ENCODE measurements around the gene NIPA2.

The NIPA2 gene

DNA sequence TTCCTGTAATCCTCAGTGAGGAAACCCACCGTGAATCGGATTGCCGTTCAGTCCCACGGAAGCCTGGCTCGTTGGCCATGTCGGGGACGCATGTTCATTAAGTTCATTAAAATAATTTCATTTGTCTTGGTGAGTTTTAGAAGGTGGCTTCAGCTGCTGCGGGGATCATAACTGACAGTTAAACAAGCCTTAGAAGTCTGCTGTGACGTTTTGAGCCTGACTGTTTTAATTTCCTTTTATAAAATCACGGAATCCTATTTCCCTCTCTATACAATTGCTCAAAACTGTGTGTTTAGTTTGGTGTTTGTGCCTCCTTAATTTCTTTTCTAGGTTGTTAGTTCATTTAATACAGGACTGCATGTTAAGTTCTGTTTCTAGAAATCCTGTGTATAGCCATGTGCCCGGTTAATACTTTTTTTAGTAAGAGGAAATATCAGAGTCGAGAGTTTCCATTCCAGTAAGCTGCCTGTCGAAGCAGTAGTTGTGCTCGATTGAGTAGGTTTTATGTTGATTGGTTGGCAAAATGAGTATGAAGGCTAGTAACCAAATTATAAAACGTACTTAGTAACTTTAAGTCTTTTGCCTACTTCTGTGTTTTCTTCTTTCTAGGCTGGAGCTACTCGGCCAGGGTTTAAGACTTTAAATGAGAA lies 705 bp downstream of the NIPA2 start:
- peak; percentile 35 for DNase-seq

DNA sequence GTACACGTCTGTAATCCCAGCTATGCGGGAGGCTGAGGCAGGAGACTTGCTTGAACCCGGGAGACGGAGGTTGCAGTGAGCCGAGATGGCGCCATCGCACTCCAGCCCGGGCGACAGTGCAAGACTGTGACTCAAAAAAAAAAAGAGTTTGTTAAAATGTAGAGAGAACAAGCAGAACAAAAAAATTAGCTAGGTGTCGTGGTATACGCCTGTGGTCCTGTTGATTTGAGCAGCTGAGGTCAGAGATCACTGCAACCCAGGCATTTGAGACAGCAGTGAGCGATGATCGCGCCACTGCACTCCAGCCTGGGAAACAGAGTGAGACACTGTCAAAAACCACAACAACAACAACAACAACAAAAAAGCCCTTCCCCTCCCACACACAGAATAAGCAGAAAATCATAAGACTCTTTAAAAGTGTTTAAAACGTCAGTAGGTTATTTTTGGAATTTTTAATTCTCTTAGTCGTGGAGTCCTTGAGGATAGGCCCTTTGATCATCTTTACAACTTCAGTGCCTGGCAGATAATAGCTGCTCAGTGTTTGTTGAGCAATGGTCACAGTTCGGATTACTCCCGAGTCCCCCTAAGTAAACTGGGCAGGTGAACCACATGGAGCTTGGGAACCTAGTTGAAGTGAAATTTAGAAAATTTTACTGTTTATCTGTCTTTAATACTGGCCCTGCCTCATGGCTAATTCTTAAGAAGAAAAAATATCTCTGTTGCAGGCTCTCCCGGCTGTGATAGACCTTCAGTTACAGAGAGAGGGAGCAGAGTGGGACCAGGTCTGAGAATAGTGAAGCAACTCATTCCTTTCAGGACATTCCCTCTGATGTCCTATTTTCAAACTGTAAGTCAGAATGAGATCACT lies 6.2 kb downstream of the NIPA2 start:
- DNase-seq = no peak

- DNase-seq = no peak
Observed at GRCh38 chr15:22845289-22845900, 6.9 kb downstream of the NIPA2 start.

DNA sequence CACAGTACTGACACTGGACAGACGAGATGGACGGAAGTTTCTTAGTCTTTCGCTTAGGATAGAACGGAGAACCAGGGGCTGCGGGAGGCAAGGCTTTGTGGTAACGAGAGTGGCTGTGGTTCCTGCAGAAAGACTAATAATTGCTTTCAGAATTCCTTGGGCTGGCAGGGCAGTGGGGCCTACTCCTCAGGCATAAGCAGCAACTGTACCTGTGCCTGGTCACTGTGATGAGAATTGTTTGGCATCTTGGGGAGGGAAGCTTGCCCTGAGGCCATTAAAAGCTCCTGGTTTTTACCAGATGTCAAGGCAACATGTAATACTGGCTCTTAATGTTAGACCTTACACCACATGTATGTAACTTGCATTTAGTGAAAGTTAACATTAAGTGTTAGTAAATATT lies 7.6 kb downstream of the NIPA2 start:
- no peak for DNase-seq

- DNase-seq = no peak
Observed at GRCh38 chr15:22850055-22850454, 11.6 kb downstream of the NIPA2 start.

GRCh38 chr15:22851513-22851912 lies 13.0 kb downstream of the NIPA2 start:
- no peak for DNase-seq

DNA sequence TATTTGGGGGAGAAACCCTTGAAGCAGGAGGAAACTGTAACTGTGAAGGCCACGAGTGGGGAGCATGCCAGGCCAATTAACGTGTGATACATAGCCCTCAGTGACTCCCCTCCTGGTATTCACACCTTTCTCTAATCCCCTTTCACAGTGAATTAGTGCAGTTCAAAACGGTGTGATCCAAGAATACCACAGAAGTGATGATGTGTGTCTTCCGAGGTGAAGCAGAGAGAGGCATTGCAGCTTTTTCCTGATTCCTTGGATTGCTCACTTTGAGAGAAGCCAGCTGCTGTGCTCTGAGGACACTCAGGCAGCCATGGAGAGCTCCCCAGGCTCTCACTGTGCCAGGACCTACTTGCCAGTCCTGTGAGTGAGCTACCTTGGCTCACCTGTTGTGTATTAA lies 17.3 kb downstream of the NIPA2 start:
- no peak for DNase-seq

GRCh38 chr15:22856659-22857058 lies 18.2 kb downstream of the NIPA2 start:
- no peak for DNase-seq

DNA sequence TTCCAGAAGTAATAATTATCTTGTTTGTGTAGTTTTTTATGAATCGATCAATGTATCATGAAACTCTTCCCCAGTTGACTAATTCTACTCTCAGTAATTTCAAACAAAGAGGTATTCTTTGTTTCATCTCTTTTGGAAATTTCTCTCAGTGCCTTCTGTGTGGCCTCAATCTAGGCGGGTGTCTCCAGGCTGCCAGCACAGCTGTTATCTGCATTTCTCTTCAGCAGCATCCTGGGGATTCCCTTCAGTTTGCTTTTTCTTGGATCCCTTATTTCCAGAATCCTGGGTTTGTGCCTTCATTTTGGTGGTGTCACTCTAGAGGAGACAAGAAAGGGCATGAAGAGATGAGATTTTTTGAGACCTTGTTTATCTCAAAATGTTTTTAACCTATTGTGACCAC lies 22.7 kb downstream of the NIPA2 start:
- DNase-seq = no peak

GRCh38 chr15:22863356-22863755 lies 24.9 kb downstream of the NIPA2 start:
- no peak for DNase-seq

GRCh38 chr15:22866079-22866478 lies 27.6 kb downstream of the NIPA2 start:
- no peak for DNase-seq

- DNase-seq = no peak
Observed at GRCh38 chr15:22867886-22868285, 29.4 kb downstream of the NIPA2 start.

GRCh38 chr15:22868495-22868894 lies 30.0 kb downstream of the NIPA2 start:
- DNase-seq = no peak

- DNase-seq = no peak
Observed at GRCh38 chr15:22868928-22869327, 30.5 kb downstream of the NIPA2 start.

DNA sequence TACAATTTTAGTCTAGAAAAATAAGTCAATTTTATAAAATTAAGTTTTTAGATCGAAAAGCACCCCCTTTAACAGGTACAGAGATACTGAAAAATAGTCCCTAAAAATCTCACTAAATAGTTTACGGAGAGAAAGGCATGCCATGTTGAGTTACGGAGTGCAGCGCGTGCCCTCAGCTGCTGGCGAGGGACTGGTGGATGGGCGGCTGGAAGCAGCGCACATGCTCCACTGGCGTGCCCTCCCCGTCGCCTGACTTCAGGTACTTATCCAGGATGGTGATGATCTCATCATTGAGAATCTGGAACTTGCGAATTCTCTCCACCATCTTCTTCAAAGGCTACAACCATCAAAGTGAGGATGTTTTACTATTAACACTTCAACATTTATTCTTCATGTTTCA lies 31.4 kb downstream of the NIPA2 start:
- DNase-seq = no peak

GRCh38 chr15:22870865-22871264 lies 32.4 kb downstream of the NIPA2 start:
- DNase-seq = no peak

GRCh38 chr15:22871481-22872086 lies 33.1 kb downstream of the NIPA2 start:
- no peak for DNase-seq

- DNase-seq = no peak
Observed at GRCh38 chr15:22872936-22873701, 34.7 kb downstream of the NIPA2 start.

DNA sequence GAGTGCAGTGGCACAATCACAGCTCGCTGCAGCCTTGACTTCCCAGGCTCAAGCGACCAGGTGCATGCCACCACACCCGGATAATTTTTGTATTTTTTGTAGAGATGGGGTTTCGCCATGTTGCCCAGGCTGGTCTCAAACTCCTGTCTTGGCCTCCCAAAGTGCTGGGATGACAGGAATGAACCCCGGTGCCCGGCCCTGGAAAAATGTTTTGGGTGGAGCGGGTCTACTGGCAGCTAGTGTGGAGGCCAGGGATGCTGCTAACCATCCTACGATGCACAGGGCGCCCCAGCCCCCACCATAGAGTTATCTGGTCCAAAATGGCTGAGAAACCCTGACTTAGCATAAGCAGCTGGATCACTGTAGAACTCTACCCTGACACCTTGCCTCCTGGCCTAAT lies 35.4 kb downstream of the NIPA2 start:
- DNase-seq = no peak

DNA sequence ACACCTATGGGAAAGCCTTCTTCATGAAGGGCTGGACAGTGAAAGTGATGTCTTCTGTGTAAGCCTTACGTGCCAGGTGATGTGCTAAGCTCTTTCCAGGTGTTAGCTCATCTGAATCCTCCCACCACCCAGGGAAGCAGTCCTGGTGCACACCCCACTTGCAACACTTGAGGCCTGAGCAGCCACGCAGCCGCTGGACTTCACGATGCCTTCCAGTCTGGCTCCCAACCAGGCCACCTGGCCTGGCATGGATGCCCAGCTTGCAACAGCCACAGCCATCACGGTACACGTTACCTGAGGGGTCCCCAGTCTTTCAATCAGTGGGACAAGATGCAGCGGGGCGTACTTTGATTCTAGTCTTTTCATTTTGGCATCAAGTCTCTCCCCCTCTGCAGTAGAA lies 35.8 kb downstream of the NIPA2 start:
- DNase-seq = no peak

DNA sequence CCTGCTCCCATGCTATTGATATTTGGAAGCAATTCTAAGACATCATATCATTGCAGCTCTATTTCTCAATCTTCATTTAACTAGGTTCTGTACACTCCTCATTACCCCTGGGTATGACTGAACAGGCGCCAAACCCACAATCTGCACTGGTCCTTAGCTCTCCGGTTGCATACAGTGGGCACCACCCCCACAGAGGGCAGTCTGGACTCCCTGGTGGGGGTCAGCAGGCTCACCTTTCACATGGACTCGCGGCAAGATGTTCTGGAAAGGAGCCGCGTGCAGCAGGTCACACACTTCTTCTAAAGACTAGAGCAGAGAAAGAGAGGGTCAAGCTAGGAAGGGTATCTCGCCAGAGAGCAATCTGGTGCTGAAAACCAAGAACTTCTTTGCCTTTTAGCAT lies 36.5 kb downstream of the NIPA2 start:
- DNase-seq = no peak

DNA sequence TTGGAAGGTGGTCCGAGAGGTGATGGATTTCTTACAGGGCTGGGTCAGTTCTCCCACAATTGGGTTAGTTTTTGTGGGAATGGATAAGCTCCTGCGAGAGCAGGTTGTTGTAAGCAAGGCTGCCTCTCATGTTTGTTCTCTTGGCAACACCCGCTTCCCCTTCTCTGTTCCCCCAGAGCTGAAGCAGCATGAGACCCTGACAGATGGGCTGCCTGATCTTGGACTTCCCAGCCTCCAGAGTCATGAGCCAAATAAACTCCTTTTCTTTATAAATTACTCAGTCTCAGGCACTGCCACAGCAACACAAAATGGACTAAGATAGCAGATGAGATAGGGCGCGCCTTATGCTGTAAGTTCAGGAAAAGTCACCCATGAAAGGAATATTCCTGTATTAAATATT lies 38.7 kb downstream of the NIPA2 start:
- no peak for DNase-seq

DNA sequence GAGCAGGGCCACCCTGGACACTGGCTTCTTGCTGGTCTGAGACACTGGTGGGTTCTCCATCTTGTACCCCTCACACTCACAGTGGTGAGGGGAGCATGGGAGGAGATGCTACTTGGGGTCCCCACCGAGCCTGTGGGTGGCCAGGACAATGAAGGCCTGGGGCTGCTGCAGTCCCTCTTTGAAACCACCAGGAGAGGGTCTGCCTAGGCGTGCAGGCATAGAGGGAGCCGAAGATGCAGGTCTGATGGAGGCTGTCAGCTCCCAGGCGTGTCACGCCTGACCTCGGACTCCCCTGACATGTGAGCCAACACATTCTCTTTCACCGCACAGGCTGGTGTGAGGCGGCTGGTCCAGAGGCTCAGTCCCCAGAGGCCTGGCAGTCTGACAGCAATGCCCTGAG lies 39.1 kb downstream of the NIPA2 start:
- no peak for DNase-seq
